GM20000 (cell line): Measurements from ENCODE around the gene JPH3.

Experiments used
- DNase-seq: peaks from one replicate; pipeline ENCODE4 v3.0.0; 2012; ENCODE audit warnings: low spot score
- CTCF ChIP-seq: IDR thresholded peaks from 2 replicates; pipeline ENCODE4 v1.5.1; 2012; ENCODE audit warnings: mild to moderate bottlenecking, control low read depth; ENCODE audit errors: extremely low read depth, missing control alignments

The JPH3 gene

GRCh38 chr16:87582966-87583325 lies 19.4 kb upstream of the JPH3 start:
- DNase-seq: no peak
- no peak for TF ChIP-seq CTCF

- no peak for TF ChIP-seq CTCF
- DNase-seq: no peak
Measured at GRCh38 chr16:87583453-87584131, 18.7 kb upstream of the JPH3 start.

GRCh38 chr16:87584271-87584670 lies 18.0 kb upstream of the JPH3 start:
- no peak for DNase-seq
- TF ChIP-seq CTCF: no peak

GRCh38 chr16:87584975-87585374 lies 17.3 kb upstream of the JPH3 start:
- DNase-seq: no peak

GRCh38 chr16:87585442-87586200 lies 16.7 kb upstream of the JPH3 start:
- no peak for TF ChIP-seq CTCF
- no peak for DNase-seq

More at GRCh38 chr16:87584975-87585374, 17.3 kb upstream of the JPH3 start:
- TF ChIP-seq CTCF: no peak

- no peak for TF ChIP-seq CTCF
Measured at GRCh38 chr16:87586201-87586782, 16.0 kb upstream of the JPH3 start.

GRCh38 chr16:87587636-87588035 lies 14.7 kb upstream of the JPH3 start:
- no peak for DNase-seq
- TF ChIP-seq CTCF: no peak

More at GRCh38 chr16:87586201-87586782, 16.0 kb upstream of the JPH3 start:
- DNase-seq: no peak
